Type B pancreatic cell (in vitro differentiated cells): Measurements from ENCODE around the gene HYKK. TPM values are rescaled to one million over a fixed set of nuclear protein-coding genes. Genes with fewer than 3 reads are reported as not detected.

ENCODE experiments used
- DNase-seq: peaks from one replicate; pipeline ENCODE4 v3.0.0; 2021; ENCODE audit warnings: mixed read lengths; ENCODE audit not compliant: unreplicated experiment; ENCODE audit errors: extremely low spot score
- H3K27ac Mint-ChIP-seq: 2 replicates; pipeline ENCODE4 v1.8.0; 2021; ENCODE audit warnings: mild to moderate bottlenecking, mixed read lengths
- H3K27me3 Mint-ChIP-seq: 2 replicates; pipeline ENCODE4 v1.8.0; 2021; ENCODE audit warnings: mixed read lengths
- H3K36me3 Mint-ChIP-seq: 2 replicates; pipeline ENCODE4 v1.8.0; 2021; ENCODE audit warnings: mixed read lengths
- H3K4me1 Mint-ChIP-seq: one replicate; pipeline ENCODE4 v1.8.0; 2021; ENCODE audit warnings: mixed read lengths; ENCODE audit not compliant: unreplicated experiment
- H3K4me3 Mint-ChIP-seq: 2 replicates; pipeline ENCODE4 v1.8.0; 2021; ENCODE audit warnings: mild to moderate bottlenecking, mixed read lengths
- H3K9me3 Mint-ChIP-seq: 2 replicates; pipeline ENCODE4 v1.8.0; 2021; ENCODE audit warnings: mixed read lengths
- total RNA-seq: library from RNA; stranded (reverse); gene quantifications from 2 replicates; pipeline ENCODE4 v1.2.1, GENCODE V29; 2021; ENCODE audit warnings: low replicate concordance
- TF ChIP-seq, protein P1 (sequence below): fragments of 200-600 bp; sonication (generic); conservative IDR thresholded peaks from 2 replicates; pipeline ENCODE4 v1.5.0; 2021; ENCODE audit warnings: antibody characterized with exemption, mild to moderate bottlenecking

HYKK gene
- total RNA-seq, 1 donor from 2014 or later: 6.8 TPM

DNA sequence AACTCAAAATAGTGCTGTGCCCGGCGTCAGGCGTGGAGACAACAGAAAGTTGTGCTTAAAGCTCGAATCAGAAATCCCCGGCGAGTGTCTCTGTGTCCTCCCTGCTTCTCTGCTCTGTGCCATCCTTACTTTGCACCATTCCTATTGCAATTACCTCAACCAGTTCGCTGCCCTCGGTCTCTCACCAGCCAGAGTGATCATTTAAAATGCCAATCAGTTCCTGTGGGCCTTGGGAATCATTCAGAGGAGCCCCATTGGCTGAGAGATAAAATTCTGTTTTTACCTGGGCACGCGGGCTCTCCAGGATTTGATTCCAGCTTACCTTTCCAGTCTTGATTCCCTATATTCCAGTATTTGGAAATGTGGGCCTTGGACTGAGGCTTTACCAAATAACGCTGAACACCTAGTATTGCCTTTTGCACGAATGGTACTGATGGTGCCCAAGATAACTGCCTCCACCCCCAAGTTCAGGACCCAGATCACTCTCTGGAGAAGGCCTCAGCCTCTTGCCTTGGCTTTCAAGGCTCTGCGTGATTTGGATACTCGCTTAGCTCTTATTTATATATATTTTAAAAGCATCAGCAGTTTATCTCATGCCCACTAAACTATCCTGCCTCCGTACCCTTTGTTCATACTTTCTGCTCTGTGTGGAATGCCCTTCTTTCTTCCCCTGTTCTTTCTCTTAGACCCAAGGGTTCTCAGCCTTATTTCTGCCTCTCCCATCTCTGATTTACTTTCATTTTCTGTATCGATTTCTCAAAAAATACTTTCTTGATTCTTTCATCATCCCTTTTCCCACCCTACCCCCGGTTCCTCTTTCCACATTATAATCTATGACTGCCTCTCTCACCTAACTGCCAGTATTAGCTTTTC is 33.7 kb downstream of the HYKK start:
- Mint-ChIP-seq H3K9me3 (no peaks in the 10 kb centered on the region), H3K36me3 (peaks cover 13% of the 10 kb centered on the region), H3K4me1 (peaks cover 10% of the 10 kb centered on the region), H3K27me3 (no peaks in the 10 kb centered on the region), H3K27ac (peak overlapping the region; percentile 95), H3K4me3 (peak overlapping the region; percentile 100)
- TF ChIP-seq, protein P1, sequence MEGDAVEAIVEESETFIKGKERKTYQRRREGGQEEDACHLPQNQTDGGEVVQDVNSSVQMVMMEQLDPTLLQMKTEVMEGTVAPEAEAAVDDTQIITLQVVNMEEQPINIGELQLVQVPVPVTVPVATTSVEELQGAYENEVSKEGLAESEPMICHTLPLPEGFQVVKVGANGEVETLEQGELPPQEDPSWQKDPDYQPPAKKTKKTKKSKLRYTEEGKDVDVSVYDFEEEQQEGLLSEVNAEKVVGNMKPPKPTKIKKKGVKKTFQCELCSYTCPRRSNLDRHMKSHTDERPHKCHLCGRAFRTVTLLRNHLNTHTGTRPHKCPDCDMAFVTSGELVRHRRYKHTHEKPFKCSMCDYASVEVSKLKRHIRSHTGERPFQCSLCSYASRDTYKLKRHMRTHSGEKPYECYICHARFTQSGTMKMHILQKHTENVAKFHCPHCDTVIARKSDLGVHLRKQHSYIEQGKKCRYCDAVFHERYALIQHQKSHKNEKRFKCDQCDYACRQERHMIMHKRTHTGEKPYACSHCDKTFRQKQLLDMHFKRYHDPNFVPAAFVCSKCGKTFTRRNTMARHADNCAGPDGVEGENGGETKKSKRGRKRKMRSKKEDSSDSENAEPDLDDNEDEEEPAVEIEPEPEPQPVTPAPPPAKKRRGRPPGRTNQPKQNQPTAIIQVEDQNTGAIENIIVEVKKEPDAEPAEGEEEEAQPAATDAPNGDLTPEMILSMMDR: no peak
- DNase-seq: no peak

DNA sequence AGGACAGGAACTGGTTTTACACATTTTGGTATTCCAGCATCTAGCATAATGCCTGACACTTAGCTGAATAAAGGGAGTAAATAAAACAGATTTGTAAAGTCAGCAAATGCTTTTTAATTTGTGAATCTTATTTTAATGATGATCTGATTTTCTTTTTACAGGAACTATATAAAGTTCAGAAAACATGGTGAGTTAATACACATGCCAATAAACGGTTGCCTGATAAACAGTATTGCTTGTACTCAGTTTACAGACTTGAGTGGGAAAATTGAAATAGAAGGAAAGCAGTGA is 34.3 kb downstream of the HYKK start:
- H3K36me3 Mint-ChIP-seq: peaks cover 13% of the 10 kb centered on the region
- no peak for DNase-seq
- H3K4me1 Mint-ChIP-seq: peaks cover 10% of the 10 kb centered on the region
- H3K4me3 Mint-ChIP-seq: peak overlapping the region; percentile 100
- TF ChIP-seq, protein P1: no peak
- H3K27ac Mint-ChIP-seq: peak overlapping the region; percentile 95
- H3K9me3 Mint-ChIP-seq: no peaks in the 10 kb centered on the region
- H3K27me3 Mint-ChIP-seq: no peaks in the 10 kb centered on the region

DNA sequence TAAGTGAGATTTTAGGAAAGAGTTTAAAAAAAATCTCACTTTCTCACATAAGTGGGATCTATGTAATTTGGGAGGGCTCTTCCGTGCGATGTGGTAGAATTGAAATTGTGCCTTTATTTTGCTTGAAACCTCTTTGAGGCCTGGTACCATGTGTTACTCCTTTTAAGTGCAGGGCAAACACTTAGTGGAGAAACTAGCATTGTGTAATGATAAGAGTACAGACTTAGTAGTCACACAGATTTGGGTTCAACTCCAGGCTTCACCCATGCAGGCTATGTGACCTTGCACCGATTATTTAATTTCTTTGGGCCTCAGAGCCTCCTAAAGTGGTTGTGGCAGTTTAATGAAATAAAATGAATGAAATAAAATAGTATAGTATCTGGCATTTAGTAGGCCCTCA is 35.3 kb downstream of the HYKK start:
- peaks cover 10% of the 10 kb centered on the region for H3K4me1 Mint-ChIP-seq
- TF ChIP-seq, protein P1: no peak
- H3K27me3 Mint-ChIP-seq: no peaks in the 10 kb centered on the region
- H3K27ac Mint-ChIP-seq: no peak overlapping the region
- H3K4me3 Mint-ChIP-seq: peak overlapping the region; percentile 73
- H3K36me3 Mint-ChIP-seq: peaks cover 17% of the 10 kb centered on the region
- no peaks in the 10 kb centered on the region for H3K9me3 Mint-ChIP-seq
- DNase-seq: no peak

DNA sequence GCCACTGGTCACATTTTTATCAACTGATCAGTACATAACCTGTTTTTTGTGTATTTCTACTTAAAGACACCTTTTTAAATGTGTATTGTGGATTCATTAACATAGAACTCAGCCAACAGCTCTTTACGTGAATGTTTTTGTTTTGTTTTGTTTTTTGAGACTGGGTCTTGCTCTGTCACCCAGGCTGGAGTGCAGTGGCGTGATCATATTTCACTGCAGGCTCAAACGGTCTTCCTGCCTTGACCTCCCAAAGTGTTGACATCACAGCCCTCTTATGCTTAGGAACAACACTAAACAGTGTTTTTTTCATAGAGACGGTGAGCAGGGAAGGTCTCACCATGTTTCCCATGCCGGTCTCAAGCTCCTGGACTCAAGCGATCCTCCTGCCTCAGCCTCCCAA is 42.8 kb downstream of the HYKK start:
- peaks cover 23% of the 10 kb centered on the region for H3K36me3 Mint-ChIP-seq

DNA sequence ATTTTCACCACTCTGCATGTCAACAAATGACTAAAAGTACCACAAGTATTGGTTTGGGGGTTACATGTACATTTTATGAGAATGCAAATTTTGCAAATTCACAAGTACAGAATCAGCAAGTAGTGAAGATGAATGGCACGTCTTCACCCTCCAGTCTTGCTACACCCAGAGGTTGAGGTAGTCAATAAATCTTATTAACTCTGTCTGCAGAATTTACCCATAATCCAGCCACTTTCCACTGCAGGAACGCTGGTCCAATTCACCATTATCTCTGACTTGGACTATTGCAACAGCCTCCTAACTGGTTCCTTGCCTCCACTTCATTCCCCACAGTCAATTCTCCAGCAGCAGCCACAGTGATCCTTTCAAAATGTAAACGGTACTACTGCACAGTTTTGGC is 43.4 kb downstream of the HYKK start:
- Mint-ChIP-seq H3K4me3 (no peak overlapping the region), H3K4me1 (no peaks in the 10 kb centered on the region), H3K27ac (no peak overlapping the region), H3K36me3 (peaks cover 18% of the 10 kb centered on the region), H3K27me3 (peaks cover 4% of the 10 kb centered on the region), H3K9me3 (no peaks in the 10 kb centered on the region)
- TF ChIP-seq, protein P1: no peak
- DNase-seq: no peak

More for the DNA sequence above, 42.8 kb downstream of the HYKK start:
- no peak for DNase-seq
- TF ChIP-seq, protein P1: no peak
- Mint-ChIP-seq H3K27me3 (peaks cover 4% of the 10 kb centered on the region), H3K9me3 (no peaks in the 10 kb centered on the region), H3K27ac (no peak overlapping the region), H3K4me3 (no peak overlapping the region), H3K4me1 (no peaks in the 10 kb centered on the region)
